ENCODE measurements around the gene STAG1. TPM values are rescaled to one million over a fixed set of nuclear protein-coding genes. Genes with fewer than 3 reads are reported as not detected.
A peak's percentile ranks its signal among the peaks of the same experiment; 100 is the strongest.

Gene STAG1
- total RNA-seq, 2 donors from 2014 or later = 26.2 to 28.3 TPM

- Histone ChIP-seq H3K9me3 (no peaks in the 10 kb centered on the region), H3K4me1 (peaks cover 9% of the 10 kb centered on the region), H3K4me3 (no peak overlapping the region), H3K27ac (peak overlapping the region in 2 of 4 donors; percentile 6 to 15), H3K27me3 (no peaks in the 10 kb centered on the region), H3K36me3 (replicated peaks in 1 of 2; ENCODE audit: insufficient read depth in 1 of 2, low read depth in 2 of 2) (peaks cover 0 to 4% of the 10 kb centered on the region in 2 donors)
- no peak for DNase-seq
- intact Hi-C loops (cut with DNase I) = no loop called here
- ATAC-seq = peak; percentile 66
- WGBS, 2 donors = 32 to 44% methylated on average over 2 of the region's 2 CpGs
- no peak for TF ChIP-seq POLR2A (IDR thresholded peaks at IDR 0.05)
- TF ChIP-seq, protein P1, sequence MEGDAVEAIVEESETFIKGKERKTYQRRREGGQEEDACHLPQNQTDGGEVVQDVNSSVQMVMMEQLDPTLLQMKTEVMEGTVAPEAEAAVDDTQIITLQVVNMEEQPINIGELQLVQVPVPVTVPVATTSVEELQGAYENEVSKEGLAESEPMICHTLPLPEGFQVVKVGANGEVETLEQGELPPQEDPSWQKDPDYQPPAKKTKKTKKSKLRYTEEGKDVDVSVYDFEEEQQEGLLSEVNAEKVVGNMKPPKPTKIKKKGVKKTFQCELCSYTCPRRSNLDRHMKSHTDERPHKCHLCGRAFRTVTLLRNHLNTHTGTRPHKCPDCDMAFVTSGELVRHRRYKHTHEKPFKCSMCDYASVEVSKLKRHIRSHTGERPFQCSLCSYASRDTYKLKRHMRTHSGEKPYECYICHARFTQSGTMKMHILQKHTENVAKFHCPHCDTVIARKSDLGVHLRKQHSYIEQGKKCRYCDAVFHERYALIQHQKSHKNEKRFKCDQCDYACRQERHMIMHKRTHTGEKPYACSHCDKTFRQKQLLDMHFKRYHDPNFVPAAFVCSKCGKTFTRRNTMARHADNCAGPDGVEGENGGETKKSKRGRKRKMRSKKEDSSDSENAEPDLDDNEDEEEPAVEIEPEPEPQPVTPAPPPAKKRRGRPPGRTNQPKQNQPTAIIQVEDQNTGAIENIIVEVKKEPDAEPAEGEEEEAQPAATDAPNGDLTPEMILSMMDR (IDR thresholded peaks at IDR 0.05) = no peak
Observed at GRCh38 chr3:136293279-136293678, 458.9 kb downstream of the STAG1 start.

GRCh38 chr3:136292500-136292899, 459.7 kb downstream of the STAG1 start:
- 95 to 96% methylated on average over 1 of the region's 1 CpG for WGBS, 2 donors
- no peak overlapping the region for H3K27ac ChIP-seq
- no peaks in the 10 kb centered on the region for H3K9me3 ChIP-seq
- H3K36me3 ChIP-seq (replicated peaks in 1 of 2; ENCODE audit: insufficient read depth in 1 of 2, low read depth in 2 of 2) = peaks cover 0 to 1% of the 10 kb centered on the region in 2 donors
- peaks cover 9% of the 10 kb centered on the region for H3K4me1 ChIP-seq
- intact Hi-C loops (cut with DNase I) = no loop called here
- H3K27me3 ChIP-seq = no peaks in the 10 kb centered on the region
- no peak overlapping the region for H3K4me3 ChIP-seq
- TF ChIP-seq POLR2A (IDR thresholded peaks at IDR 0.05) = no peak
- TF ChIP-seq, protein P1 (IDR thresholded peaks at IDR 0.05) = no peak
- ATAC-seq = no peak
- DNase-seq = no peak

DNA sequence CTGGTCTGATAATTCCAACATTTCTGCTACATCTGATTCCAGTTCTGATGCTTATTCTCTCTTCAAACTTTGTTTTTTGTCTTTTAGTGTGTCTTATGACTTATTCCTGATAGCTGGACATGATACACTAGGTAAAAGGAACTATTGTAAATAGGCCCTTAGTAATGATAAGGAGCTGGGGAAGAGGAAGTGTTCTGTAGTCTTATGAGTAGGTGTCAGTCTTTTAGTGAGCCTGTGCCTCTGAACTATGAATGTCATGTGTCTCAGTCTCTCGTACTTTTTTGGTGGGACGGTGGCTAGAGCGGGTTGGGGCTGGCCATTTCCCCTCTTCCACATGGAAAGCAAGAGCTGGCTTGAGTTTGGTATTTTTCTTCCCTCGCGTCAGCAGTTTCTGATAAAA, 460.9 kb downstream of the STAG1 start:
- intact Hi-C loops (cut with DNase I) = no loop called here
- no peaks in the 10 kb centered on the region for H3K9me3 ChIP-seq
- no peak for TF ChIP-seq POLR2A (IDR thresholded peaks at IDR 0.05)
- TF ChIP-seq, protein P1 (IDR thresholded peaks at IDR 0.05) = no peak
- no peaks in the 10 kb centered on the region for H3K27me3 ChIP-seq
- WGBS, 2 donors = 97% methylated on average over 5 of the region's 5 CpGs
- H3K36me3 ChIP-seq (replicated peaks in 1 of 2; ENCODE audit: insufficient read depth in 1 of 2, low read depth in 2 of 2) = no peaks in the 10 kb centered on the region
- DNase-seq (no peak), ATAC-seq (no peak)
- H3K4me1 ChIP-seq = peaks cover 9% of the 10 kb centered on the region
- no peak overlapping the region for H3K4me3 ChIP-seq
- H3K27ac ChIP-seq = no peak overlapping the region

Small RNA genes within 50 kb of the gene (small RNA-seq; reads per million reads assigned to genes)
- gene RNU6-1284P = not detected
- gene RNU6-789P = not detected

Other genes with a start within 250 kb of the STAG1 start
- gene SLC35G2, start 66.7 kb upstream of the STAG1 start, total RNA-seq = 1 to 10 TPM; 7.3 to 7.8 TPM
- gene NCK1, start 109.8 kb upstream of the STAG1 start, total RNA-seq = 10 to 100 TPM; 19.4 to 20.0 TPM
- under 1 TPM in 1 of 2 donors, not detected in 1; 0.52 TPM for gene IL20RB, start 205.6 kb upstream of the STAG1 start, total RNA-seq

Data from body of pancreas (tissue), 4 donors.